MM.1S (cell line): ENCODE data around the gene TRPM2.

Experiments
- DNase-seq: peaks from one replicate; pipeline ENCODE4 v3.0.0-alpha.2; 2015
- H2AFZ ChIP-seq: fragments of 300-600 bp; sonication (generic); 2 replicates; pipeline ENCODE4 v1.6.0; 2016; ENCODE audit warnings: antibody characterized with exemption, low read length
- H3F3A ChIP-seq: fragments of 300-600 bp; sonication (generic); 2 replicates; pipeline ENCODE4 v1.6.1; 2016; ENCODE audit warnings: mild to moderate bottlenecking, antibody characterized with exemption, low read length, moderate library complexity, mixed read lengths; ENCODE audit not compliant: insufficient read depth
- H3K27ac ChIP-seq: fragments of 300-600 bp; sonication (generic); 2 replicates; pipeline ENCODE4 v1.5.1; 2016; ENCODE audit warnings: mild to moderate bottlenecking, low read length
- H3K27me3 ChIP-seq: fragments of 300-600 bp; sonication (generic); replicated peaks from 2 replicates; pipeline ENCODE4 v1.6.0; 2016; ENCODE audit warnings: low read length; ENCODE audit not compliant: insufficient read depth
- H3K36me3 ChIP-seq: fragments of 300-600 bp; sonication (generic); replicated peaks from 2 replicates; pipeline ENCODE4 v1.6.1; 2016; ENCODE audit warnings: mild to moderate bottlenecking, low read length, mixed read lengths; ENCODE audit not compliant: insufficient read depth
- H3K4me1 ChIP-seq: fragments of 300-600 bp; sonication (generic); 2 replicates; pipeline ENCODE4 v1.6.1; 2016; ENCODE audit warnings: low read length, mixed read lengths
- H3K4me2 ChIP-seq: fragments of 300-600 bp; sonication (generic); 2 replicates; pipeline ENCODE4 v1.6.0; 2016; ENCODE audit warnings: low read depth, low read length
- H3K4me3 ChIP-seq: fragments of 300-600 bp; sonication (generic); 2 replicates; pipeline ENCODE4 v1.5.1; 2016; ENCODE audit warnings: low read length, mixed read lengths
- H3K79me2 ChIP-seq: fragments of 300-600 bp; sonication (generic); 2 replicates; pipeline ENCODE4 v1.6.1; 2016; ENCODE audit warnings: mixed run types, low read length, mixed read lengths
- H3K9ac ChIP-seq: fragments of 300-600 bp; sonication (generic); 2 replicates; pipeline ENCODE4 v1.6.1; 2016; ENCODE audit warnings: low read length, mixed read lengths
- H3K9me2 ChIP-seq: fragments of 300-600 bp; sonication (generic); replicated peaks from 2 replicates; pipeline ENCODE4 v1.6.1; 2016; ENCODE audit warnings: mild to moderate bottlenecking, low read length, mixed read lengths; ENCODE audit not compliant: insufficient read depth
- H3K9me3 ChIP-seq: fragments of 300-600 bp; sonication (generic); replicated peaks from 2 replicates; pipeline ENCODE4 v1.6.1; 2016; ENCODE audit warnings: mild to moderate bottlenecking, low read length, mixed read lengths; ENCODE audit not compliant: insufficient read depth
- H4K20me1 ChIP-seq: fragments of 300-600 bp; sonication (generic); 2 replicates; pipeline ENCODE4 v1.6.1; 2016; ENCODE audit warnings: mild to moderate bottlenecking, low read length, moderate library complexity, mixed read lengths; ENCODE audit not compliant: insufficient read depth
- EZH2 ChIP-seq: fragments of 300-600 bp; sonication (generic); optimal IDR thresholded peaks from 2 replicates; pipeline ENCODE3; 2017; ENCODE audit warnings: low read depth, mild to moderate bottlenecking, antibody characterized with exemption, low read length, mixed read lengths
- EZH2phosphoT487 ChIP-seq: fragments of 300-600 bp; sonication (generic); IDR thresholded peaks from 2 replicates; pipeline ENCODE4 v1.6.1; 2018; ENCODE audit warnings: antibody characterized with exemption, low read length
- TF ChIP-seq, protein P1 (sequence below): fragments of 300-600 bp; sonication (generic); IDR thresholded peaks from 2 replicates; pipeline ENCODE4 v1.5.1; 2016; ENCODE audit warnings: antibody characterized with exemption, low read length, mixed read lengths

TRPM2 gene

DNA sequence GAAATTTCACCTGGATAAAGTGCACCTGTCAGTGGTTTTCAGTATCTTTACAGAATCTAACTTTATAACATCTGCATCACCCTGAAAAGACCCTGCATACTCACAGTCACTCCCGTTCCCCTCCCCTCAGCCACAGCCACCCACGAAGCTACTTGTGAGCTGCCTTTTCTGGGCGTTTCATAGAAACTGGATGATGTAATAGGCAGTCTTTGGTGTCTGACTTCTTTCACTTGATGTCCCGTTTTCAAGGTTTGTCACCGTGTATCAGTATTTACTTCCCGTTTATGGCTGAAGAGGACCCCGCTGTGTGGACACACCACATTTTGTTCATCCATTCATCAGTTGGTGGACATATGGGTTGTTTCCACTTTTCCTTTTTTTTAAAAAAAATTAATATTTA lies 54.1 kb downstream of the TRPM2 start:
- Histone ChIP-seq H3F3A (no peaks in the 10 kb centered on the region), H3K9ac (no peak overlapping the region), H3K36me3 (no peaks in the 10 kb centered on the region), H4K20me1 (no peaks in the 10 kb centered on the region), H2AFZ (no peak overlapping the region), H3K4me1 (no peaks in the 10 kb centered on the region), H3K9me3 (no peaks in the 10 kb centered on the region), H3K4me3 (no peak overlapping the region), H3K4me2 (no peak overlapping the region), H3K27me3 (peaks cover 37% of the 10 kb centered on the region), H3K79me2 (no peaks in the 10 kb centered on the region), H3K27ac (no peak overlapping the region), H3K9me2 (no peaks in the 10 kb centered on the region)
- no peak for DNase-seq
- TF ChIP-seq, protein P1, sequence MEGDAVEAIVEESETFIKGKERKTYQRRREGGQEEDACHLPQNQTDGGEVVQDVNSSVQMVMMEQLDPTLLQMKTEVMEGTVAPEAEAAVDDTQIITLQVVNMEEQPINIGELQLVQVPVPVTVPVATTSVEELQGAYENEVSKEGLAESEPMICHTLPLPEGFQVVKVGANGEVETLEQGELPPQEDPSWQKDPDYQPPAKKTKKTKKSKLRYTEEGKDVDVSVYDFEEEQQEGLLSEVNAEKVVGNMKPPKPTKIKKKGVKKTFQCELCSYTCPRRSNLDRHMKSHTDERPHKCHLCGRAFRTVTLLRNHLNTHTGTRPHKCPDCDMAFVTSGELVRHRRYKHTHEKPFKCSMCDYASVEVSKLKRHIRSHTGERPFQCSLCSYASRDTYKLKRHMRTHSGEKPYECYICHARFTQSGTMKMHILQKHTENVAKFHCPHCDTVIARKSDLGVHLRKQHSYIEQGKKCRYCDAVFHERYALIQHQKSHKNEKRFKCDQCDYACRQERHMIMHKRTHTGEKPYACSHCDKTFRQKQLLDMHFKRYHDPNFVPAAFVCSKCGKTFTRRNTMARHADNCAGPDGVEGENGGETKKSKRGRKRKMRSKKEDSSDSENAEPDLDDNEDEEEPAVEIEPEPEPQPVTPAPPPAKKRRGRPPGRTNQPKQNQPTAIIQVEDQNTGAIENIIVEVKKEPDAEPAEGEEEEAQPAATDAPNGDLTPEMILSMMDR, result no peak
- TF ChIP-seq EZH2, result no peak
- no peak for TF ChIP-seq EZH2phosphoT487

DNA sequence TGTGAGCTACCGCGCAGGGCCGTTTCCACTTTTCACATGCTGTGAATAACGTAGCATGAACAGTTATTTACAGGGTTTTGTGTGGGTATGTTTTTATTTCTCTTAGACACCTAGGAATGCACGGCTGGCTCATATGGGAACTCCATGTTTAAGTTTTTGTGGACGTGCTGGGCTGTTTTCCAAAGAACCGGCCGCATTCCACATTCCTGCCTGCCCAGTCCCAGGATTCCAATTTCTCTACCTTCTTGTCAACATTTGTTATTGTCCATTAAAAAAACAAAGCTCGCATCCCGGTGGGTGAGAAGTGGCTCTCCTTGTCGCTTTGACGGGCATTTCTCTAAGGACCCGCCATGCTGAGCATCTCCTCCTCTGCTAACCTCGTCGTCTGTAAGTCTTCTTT lies 54.8 kb downstream of the TRPM2 start:
- no peaks in the 10 kb centered on the region for H3F3A ChIP-seq
- no peak overlapping the region for H3K9ac ChIP-seq
- no peak overlapping the region for H3K4me2 ChIP-seq
- no peaks in the 10 kb centered on the region for H3K9me3 ChIP-seq
- TF ChIP-seq EZH2 (no peak), EZH2phosphoT487 (no peak)
- TF ChIP-seq, protein P1, result no peak
- H3K27me3 ChIP-seq, result peaks cover 42% of the 10 kb centered on the region
- no peak overlapping the region for H3K27ac ChIP-seq
- no peak for DNase-seq
- H3K4me1 ChIP-seq, result no peaks in the 10 kb centered on the region
- H4K20me1 ChIP-seq, result no peaks in the 10 kb centered on the region
- no peaks in the 10 kb centered on the region for H3K79me2 ChIP-seq
- H3K36me3 ChIP-seq, result no peaks in the 10 kb centered on the region
- H3K9me2 ChIP-seq, result no peaks in the 10 kb centered on the region
- H2AFZ ChIP-seq, result no peak overlapping the region
- H3K4me3 ChIP-seq, result no peak overlapping the region

DNA sequence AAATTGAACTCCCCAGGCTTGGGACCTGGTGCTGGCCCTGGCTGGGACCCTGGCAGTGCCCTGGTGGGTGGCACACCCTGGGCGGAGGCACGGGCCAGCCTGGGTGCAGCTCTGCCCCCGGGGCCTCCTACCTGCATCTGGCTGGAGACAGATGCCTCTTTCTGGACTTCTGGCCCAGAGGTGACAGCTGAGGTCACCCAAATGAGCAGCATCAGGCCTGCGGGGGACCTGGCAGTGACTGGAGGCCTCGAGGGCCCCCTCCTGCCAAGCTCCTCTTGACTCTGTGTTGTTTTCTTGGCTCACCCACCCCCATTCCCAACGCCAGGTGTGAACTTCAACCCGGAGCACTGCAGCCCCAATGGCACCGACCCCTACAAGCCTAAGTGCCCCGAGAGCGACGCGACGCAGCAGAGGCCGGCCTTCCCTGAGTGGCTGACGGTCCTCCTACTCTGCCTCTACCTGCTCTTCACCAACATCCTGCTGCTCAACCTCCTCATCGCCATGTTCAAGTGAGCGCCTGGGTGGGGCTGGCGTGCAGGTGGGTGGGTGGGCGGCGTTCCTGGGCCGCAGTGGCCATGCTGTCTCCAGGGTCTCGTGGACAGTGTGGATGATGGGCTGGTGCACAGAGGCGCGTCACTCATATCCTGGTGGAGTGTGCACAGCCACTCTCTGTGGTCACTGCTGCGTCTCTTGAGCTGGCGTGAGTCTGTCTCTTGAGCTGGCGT lies 60.3 kb downstream of the TRPM2 start:
- H3K36me3 ChIP-seq, result no peaks in the 10 kb centered on the region
- H3K4me2 ChIP-seq, result no peak overlapping the region
- TF ChIP-seq, protein P1, result no peak
- TF ChIP-seq EZH2 (no peak), EZH2phosphoT487 (no peak)
- H3K4me1 ChIP-seq, result no peaks in the 10 kb centered on the region
- no peak overlapping the region for H3K4me3 ChIP-seq
- H3K9me2 ChIP-seq, result no peaks in the 10 kb centered on the region
- no peaks in the 10 kb centered on the region for H3K79me2 ChIP-seq
- no peak overlapping the region for H2AFZ ChIP-seq
- H3K27me3 ChIP-seq, result peaks cover 68% of the 10 kb centered on the region
- H3K9me3 ChIP-seq, result no peaks in the 10 kb centered on the region
- no peaks in the 10 kb centered on the region for H4K20me1 ChIP-seq
- no peak overlapping the region for H3K9ac ChIP-seq
- DNase-seq, result no peak
- H3K27ac ChIP-seq, result no peak overlapping the region
- no peaks in the 10 kb centered on the region for H3F3A ChIP-seq
